Liver (tissue), 9 donors: Measurements from ENCODE around the gene ZNF710. TPM values are rescaled to one million over a fixed set of nuclear protein-coding genes. Genes with fewer than 3 reads are reported as not detected.

Source experiments
- DNase-seq: peaks from one replicate; pipeline ENCODE4 v3.0.0-alpha.2; 2017; ENCODE audit warnings: low spot score
- H3K27ac ChIP-seq, 2 donors: one replicate each; pipeline ENCODE4 v1.7.0; 2013; ENCODE audit warnings: inconsistent platforms in 2 of 2, low read length in 2 of 2, control low read depth in 1 of 2, low read depth in 1 of 2, mild to moderate bottlenecking in 1 of 2
- H3K27me3 ChIP-seq, 4 donors: one replicate each; pipeline versions ENCODE4 v1.6.1 to v1.7.0; 2013; ENCODE audit warnings: low read length in 3 of 4, inconsistent platforms in 1 of 4, mild to moderate bottlenecking in 1 of 4, moderate library complexity in 1 of 4; ENCODE audit not compliant: control insufficient read depth in 4 of 4, insufficient read depth in 4 of 4
- H3K36me3 ChIP-seq, 4 donors: one replicate each; pipeline versions ENCODE4 v1.6.1 to v1.7.0; 2013; ENCODE audit warnings: low read length in 3 of 4, mild to moderate bottlenecking in 3 of 4, low read depth in 1 of 4, moderate library complexity in 1 of 4; ENCODE audit not compliant: control insufficient read depth in 4 of 4, insufficient read depth in 3 of 4
- H3K4me1 ChIP-seq, 4 donors: one replicate each; pipeline versions ENCODE4 v1.6.1 to v1.7.0; 2013; ENCODE audit warnings: low read length in 3 of 4, mild to moderate bottlenecking in 3 of 4, moderate library complexity in 1 of 4; ENCODE audit not compliant: control insufficient read depth in 4 of 4, insufficient read depth in 4 of 4
- H3K4me3 ChIP-seq, 3 donors: one replicate each; pipeline versions ENCODE4 v1.6.1 to v1.7.0; 2013; ENCODE audit warnings: low read length in 3 of 3, control low read depth in 1 of 3, low read depth in 1 of 3, mild to moderate bottlenecking in 1 of 3
- H3K9ac ChIP-seq, 2 donors: one replicate each; pipeline ENCODE4 v1.7.0; 2013; ENCODE audit warnings: low read length in 2 of 2, mild to moderate bottlenecking in 2 of 2, moderate library complexity in 2 of 2, control low read depth in 1 of 2, low read depth in 1 of 2
- H3K9me3 ChIP-seq, 4 donors: one replicate each; pipeline versions ENCODE4 v1.6.1 to v1.7.0; 2013; ENCODE audit warnings: low read length in 3 of 4; ENCODE audit not compliant: control insufficient read depth in 4 of 4
- EGR1 ChIP-seq, 2 donors: IDR thresholded peaks; 2 replicates each; pipeline ENCODE4 v1.6.1; 2016 to 2018; ENCODE audit warnings: antibody characterized with exemption in 2 of 2, low read depth in 2 of 2
- FOXA1 ChIP-seq: IDR thresholded peaks from 2 replicates; pipeline ENCODE4 v1.6.1; 2016; ENCODE audit warnings: antibody characterized with exemption
- FOXA2 ChIP-seq: IDR thresholded peaks from 2 replicates; pipeline ENCODE4 v1.6.1; 2016; ENCODE audit warnings: antibody characterized with exemption
- GABPA ChIP-seq, 2 donors: IDR thresholded peaks in 1 of 2; conservative IDR thresholded peaks in 1 of 2; 2 replicates each; pipeline ENCODE4 v1.6.1; 2016; ENCODE audit warnings: antibody characterized with exemption in 2 of 2, mild to moderate bottlenecking in 1 of 2, moderate library complexity in 1 of 2
- HNF4A ChIP-seq, 2 donors: conservative IDR thresholded peaks; 2 replicates each; pipeline ENCODE4 v1.6.1; 2016; ENCODE audit warnings: antibody characterized with exemption in 2 of 2, mild to moderate bottlenecking in 2 of 2
- HNF4G ChIP-seq: IDR thresholded peaks from 2 replicates; pipeline ENCODE4 v1.6.1; 2016; ENCODE audit warnings: antibody characterized with exemption
- JUND ChIP-seq, 2 donors: IDR thresholded peaks; 2 replicates each; pipeline ENCODE4 v1.6.1; 2016; ENCODE audit warnings: antibody characterized with exemption in 2 of 2
- NR2F2 ChIP-seq: IDR thresholded peaks from 2 replicates; pipeline ENCODE4 v1.6.1; 2016; ENCODE audit warnings: antibody characterized with exemption
- RAD21 ChIP-seq, 2 donors: IDR thresholded peaks; 2 replicates each; pipeline ENCODE4 v1.6.1; 2016; ENCODE audit warnings: antibody characterized with exemption in 2 of 2, mild to moderate bottlenecking in 2 of 2
- RXRA ChIP-seq, 2 donors: IDR thresholded peaks; 2 replicates each; pipeline ENCODE4 v1.6.1; 2017 to 2018; ENCODE audit warnings: antibody characterized with exemption in 2 of 2, mild to moderate bottlenecking in 1 of 2
- SP1 ChIP-seq: IDR thresholded peaks from 2 replicates; pipeline ENCODE4 v1.6.1; 2018; ENCODE audit warnings: antibody characterized with exemption, mild to moderate bottlenecking
- TAF1 ChIP-seq: conservative IDR thresholded peaks from 2 replicates; pipeline ENCODE4 v1.6.1; 2016; ENCODE audit warnings: antibody characterized with exemption, mild to moderate bottlenecking
- YY1 ChIP-seq: IDR thresholded peaks from 2 replicates; pipeline ENCODE4 v1.6.1; 2016; ENCODE audit warnings: antibody characterized with exemption, mild to moderate bottlenecking
- WGBS: extraction: QIAGEN DNeasy Blood & Tissue Kit; methylation state at CpG from one replicate; pipeline ENCODE4 v1.1.7; 2013; 5-methylcytosine and 5-hydroxymethylcytosine counted together
- polyA plus RNA-seq, 2 donors: library from polyadenylated mRNA; stranded (reverse) in 1 of 2; unstranded in 1 of 2; fragments of 200-250 nt in 1 of 2; fragments of >200 nt in 1 of 2; fragmentation: Nextera tagmentation in 1 of 2; extraction: Ambion mirVana in 1 of 2; gene quantifications; one replicate each; pipeline versions ENCODE4 v1.2.1 to v1.2.3, GENCODE V29; 2013 to 2015
- total RNA-seq, 2 donors: library from RNA; depleted of rRNA; stranded (reverse); fragments of >200 nt; gene quantifications; one replicate each; pipeline ENCODE4 v1.2.3, GENCODE V29; 2014
- TF ChIP-seq, protein P1 (sequence below): IDR thresholded peaks from 2 replicates; pipeline ENCODE4 v1.6.1; 2016; ENCODE audit warnings: antibody characterized with exemption, mild to moderate bottlenecking
- TF ChIP-seq, protein P2 (sequence below): fragments of 150-350 bp; IDR thresholded peaks from 2 replicates; pipeline ENCODE4 v1.5.1; 2017; ENCODE audit warnings: improper control_type of control experiment, low read depth, low read length; ENCODE audit not compliant: missing input control
- TF ChIP-seq, protein P3 (sequence below): IDR thresholded peaks from 2 replicates; pipeline ENCODE4 v1.6.1; 2016; ENCODE audit warnings: antibody characterized with exemption
- TF ChIP-seq, protein P4 (sequence below): IDR thresholded peaks from 2 replicates; pipeline ENCODE4 v1.6.1; 2016; ENCODE audit warnings: antibody characterized with exemption
- TF ChIP-seq, protein P5 (sequence below): IDR thresholded peaks from 2 replicates; pipeline ENCODE4 v1.6.1; 2016; ENCODE audit warnings: antibody characterized with exemption
- donor health status: healthy.
- donor health status: healthy.
- donor health status: healthy.
- donor health status: healthy.
- donor health status: healthy.

ZNF710 gene
- total and polyA plus RNA-seq, 4 donors = 1.9 to 15.3 (median 5.4) TPM

DNA sequence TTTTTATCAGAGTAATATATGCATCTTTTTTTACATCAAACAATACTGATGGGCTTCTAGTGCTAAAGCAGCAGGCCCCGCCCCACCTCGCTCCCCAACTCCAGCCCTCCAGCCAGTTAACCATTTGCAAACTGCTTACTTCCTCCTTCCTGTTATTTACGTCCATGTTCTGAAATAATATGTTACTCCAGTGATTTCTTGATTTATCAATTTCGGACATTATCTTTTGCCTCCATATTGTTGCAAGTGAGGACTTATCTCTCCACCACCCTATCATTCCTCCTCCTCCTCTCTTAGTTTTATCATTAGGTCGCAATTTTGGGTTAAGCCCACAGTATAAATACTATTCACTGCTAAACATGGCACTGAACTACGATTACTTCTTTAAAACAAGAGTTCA lies 39.5 kb downstream of the ZNF710 start:
- Histone ChIP-seq H3K27me3 (no peaks in the 10 kb centered on the region), H3K4me1 (peaks cover 19 to 35% (median 30%) of the 10 kb centered on the region in 4 donors), H3K9ac (no peak overlapping the region), H3K4me3 (no peak overlapping the region), H3K36me3 (no peaks in the 10 kb centered on the region), H3K9me3 (no peaks in the 10 kb centered on the region), H3K27ac (no peak overlapping the region)
- TF ChIP-seq HNF4G (no peak), FOXA2 (no peak), NR2F2 (no peak), FOXA1 (no peak), YY1 (no peak), SP1 (no peak), HNF4A (conservative IDR thresholded peaks at IDR 0.05) (no peak), GABPA (IDR thresholded peaks at IDR 0.05 in 1 of 2, conservative IDR thresholded peaks at IDR 0.05 in 1 of 2) (no peak)
- TF ChIP-seq, protein P1, sequence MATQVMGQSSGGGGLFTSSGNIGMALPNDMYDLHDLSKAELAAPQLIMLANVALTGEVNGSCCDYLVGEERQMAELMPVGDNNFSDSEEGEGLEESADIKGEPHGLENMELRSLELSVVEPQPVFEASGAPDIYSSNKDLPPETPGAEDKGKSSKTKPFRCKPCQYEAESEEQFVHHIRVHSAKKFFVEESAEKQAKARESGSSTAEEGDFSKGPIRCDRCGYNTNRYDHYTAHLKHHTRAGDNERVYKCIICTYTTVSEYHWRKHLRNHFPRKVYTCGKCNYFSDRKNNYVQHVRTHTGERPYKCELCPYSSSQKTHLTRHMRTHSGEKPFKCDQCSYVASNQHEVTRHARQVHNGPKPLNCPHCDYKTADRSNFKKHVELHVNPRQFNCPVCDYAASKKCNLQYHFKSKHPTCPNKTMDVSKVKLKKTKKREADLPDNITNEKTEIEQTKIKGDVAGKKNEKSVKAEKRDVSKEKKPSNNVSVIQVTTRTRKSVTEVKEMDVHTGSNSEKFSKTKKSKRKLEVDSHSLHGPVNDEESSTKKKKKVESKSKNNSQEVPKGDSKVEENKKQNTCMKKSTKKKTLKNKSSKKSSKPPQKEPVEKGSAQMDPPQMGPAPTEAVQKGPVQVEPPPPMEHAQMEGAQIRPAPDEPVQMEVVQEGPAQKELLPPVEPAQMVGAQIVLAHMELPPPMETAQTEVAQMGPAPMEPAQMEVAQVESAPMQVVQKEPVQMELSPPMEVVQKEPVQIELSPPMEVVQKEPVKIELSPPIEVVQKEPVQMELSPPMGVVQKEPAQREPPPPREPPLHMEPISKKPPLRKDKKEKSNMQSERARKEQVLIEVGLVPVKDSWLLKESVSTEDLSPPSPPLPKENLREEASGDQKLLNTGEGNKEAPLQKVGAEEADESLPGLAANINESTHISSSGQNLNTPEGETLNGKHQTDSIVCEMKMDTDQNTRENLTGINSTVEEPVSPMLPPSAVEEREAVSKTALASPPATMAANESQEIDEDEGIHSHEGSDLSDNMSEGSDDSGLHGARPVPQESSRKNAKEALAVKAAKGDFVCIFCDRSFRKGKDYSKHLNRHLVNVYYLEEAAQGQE = no peak
- TF ChIP-seq, protein P2, sequence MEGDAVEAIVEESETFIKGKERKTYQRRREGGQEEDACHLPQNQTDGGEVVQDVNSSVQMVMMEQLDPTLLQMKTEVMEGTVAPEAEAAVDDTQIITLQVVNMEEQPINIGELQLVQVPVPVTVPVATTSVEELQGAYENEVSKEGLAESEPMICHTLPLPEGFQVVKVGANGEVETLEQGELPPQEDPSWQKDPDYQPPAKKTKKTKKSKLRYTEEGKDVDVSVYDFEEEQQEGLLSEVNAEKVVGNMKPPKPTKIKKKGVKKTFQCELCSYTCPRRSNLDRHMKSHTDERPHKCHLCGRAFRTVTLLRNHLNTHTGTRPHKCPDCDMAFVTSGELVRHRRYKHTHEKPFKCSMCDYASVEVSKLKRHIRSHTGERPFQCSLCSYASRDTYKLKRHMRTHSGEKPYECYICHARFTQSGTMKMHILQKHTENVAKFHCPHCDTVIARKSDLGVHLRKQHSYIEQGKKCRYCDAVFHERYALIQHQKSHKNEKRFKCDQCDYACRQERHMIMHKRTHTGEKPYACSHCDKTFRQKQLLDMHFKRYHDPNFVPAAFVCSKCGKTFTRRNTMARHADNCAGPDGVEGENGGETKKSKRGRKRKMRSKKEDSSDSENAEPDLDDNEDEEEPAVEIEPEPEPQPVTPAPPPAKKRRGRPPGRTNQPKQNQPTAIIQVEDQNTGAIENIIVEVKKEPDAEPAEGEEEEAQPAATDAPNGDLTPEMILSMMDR = no peak
- DNase-seq = no peak
- 74% methylated on average over 6 of the region's 6 CpGs for WGBS

DNA sequence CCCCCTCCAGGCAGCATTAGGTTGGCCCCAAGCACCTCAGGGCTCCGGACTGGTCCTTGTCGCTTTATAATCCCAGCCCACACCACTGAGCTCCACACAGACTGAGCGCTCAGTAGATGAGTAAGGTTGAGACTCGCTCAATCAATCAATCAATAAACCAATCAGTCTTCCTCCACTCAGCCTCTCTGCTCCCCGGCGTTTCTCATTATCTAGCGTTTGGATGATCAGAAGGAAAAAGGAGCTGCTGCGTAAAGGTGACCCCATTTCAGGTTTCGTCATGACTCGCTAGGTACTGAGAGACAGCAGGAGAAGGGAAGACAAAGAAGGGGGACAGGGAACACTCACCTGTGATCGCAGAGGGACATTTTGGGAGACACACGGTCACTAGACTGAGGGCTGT lies 41.2 kb downstream of the ZNF710 start:
- 98% methylated on average over 12 of the region's 12 CpGs for WGBS
- Histone ChIP-seq H3K27ac (no peak overlapping the region), H3K4me3 (no peak overlapping the region), H3K9ac (no peak overlapping the region), H3K27me3 (no peaks in the 10 kb centered on the region), H3K36me3 (no peaks in the 10 kb centered on the region), H3K9me3 (no peaks in the 10 kb centered on the region), H3K4me1 (peaks cover 9 to 23% (median 18%) of the 10 kb centered on the region in 4 donors)
- no peak for DNase-seq
- TF ChIP-seq, protein P3, sequence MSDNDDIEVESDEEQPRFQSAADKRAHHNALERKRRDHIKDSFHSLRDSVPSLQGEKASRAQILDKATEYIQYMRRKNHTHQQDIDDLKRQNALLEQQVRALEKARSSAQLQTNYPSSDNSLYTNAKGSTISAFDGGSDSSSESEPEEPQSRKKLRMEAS = no peak
- TF ChIP-seq JUND (IDR thresholded peaks at IDR 0.05) (no peak), TAF1 (no peak), HNF4G (no peak), GABPA (IDR thresholded peaks at IDR 0.05 in 1 of 2, conservative IDR thresholded peaks at IDR 0.05 in 1 of 2) (no peak), EGR1 (IDR thresholded peaks at IDR 0.05; ENCODE audit: low read depth in 2 of 2) (no peak), SP1 (no peak), FOXA2 (no peak), HNF4A (conservative IDR thresholded peaks at IDR 0.05) (no peak), RAD21 (IDR thresholded peaks at IDR 0.05) (no peak), FOXA1 (no peak), YY1 (no peak), NR2F2 (no peak), RXRA (IDR thresholded peaks at IDR 0.05) (no peak)
- TF ChIP-seq, protein P4, sequence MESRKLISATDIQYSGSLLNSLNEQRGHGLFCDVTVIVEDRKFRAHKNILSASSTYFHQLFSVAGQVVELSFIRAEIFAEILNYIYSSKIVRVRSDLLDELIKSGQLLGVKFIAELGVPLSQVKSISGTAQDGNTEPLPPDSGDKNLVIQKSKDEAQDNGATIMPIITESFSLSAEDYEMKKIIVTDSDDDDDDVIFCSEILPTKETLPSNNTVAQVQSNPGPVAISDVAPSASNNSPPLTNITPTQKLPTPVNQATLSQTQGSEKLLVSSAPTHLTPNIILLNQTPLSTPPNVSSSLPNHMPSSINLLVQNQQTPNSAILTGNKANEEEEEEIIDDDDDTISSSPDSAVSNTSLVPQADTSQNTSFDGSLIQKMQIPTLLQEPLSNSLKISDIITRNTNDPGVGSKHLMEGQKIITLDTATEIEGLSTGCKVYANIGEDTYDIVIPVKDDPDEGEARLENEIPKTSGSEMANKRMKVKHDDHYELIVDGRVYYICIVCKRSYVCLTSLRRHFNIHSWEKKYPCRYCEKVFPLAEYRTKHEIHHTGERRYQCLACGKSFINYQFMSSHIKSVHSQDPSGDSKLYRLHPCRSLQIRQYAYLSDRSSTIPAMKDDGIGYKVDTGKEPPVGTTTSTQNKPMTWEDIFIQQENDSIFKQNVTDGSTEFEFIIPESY = no peak
- TF ChIP-seq, protein P2 = no peak
- TF ChIP-seq, protein P1 = no peak
- TF ChIP-seq, protein P5, sequence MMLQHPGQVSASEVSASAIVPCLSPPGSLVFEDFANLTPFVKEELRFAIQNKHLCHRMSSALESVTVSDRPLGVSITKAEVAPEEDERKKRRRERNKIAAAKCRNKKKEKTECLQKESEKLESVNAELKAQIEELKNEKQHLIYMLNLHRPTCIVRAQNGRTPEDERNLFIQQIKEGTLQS = no peak
